ENCODE results near the gene DGKQ.

DNA sequence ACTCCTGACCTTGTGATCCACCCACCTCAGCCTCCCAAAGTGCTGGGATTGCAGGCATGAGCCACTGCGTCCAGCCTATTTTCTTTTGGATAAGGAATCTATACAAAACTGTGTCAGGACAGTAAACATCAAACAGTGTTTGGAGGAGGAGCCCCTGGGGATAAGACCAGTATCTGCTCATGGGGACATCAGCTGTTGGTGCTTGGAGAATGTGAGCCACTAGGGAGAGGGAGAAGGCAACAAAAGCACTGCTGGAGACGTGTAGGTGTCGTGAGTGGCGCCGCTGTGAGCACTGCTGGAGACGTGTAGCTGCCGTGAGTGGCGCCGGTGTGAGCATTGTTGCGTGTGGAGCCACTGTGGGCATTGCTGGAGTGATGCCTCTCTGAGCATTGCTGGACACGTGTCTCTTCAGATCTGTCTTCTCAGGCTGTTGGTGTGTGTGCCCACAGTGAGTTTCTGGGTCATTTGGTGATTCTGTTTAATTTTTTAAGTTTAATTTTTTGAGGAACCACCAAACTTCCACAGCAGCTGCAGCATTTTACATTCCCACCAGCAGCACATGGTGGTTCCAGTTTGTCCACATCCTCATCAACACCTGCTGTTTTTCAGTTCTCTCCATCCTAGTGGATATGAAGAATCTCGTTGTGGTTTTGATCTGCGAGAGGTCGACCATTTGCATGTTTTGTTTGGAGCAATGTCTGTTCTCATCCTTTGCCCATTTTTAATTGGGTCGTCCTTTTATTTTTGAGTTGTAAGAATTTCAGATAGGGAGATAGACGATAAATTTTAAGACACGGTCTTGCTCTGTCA is 19.0 kb downstream of the DGKQ start:
- TF ChIP-seq, protein P1, sequence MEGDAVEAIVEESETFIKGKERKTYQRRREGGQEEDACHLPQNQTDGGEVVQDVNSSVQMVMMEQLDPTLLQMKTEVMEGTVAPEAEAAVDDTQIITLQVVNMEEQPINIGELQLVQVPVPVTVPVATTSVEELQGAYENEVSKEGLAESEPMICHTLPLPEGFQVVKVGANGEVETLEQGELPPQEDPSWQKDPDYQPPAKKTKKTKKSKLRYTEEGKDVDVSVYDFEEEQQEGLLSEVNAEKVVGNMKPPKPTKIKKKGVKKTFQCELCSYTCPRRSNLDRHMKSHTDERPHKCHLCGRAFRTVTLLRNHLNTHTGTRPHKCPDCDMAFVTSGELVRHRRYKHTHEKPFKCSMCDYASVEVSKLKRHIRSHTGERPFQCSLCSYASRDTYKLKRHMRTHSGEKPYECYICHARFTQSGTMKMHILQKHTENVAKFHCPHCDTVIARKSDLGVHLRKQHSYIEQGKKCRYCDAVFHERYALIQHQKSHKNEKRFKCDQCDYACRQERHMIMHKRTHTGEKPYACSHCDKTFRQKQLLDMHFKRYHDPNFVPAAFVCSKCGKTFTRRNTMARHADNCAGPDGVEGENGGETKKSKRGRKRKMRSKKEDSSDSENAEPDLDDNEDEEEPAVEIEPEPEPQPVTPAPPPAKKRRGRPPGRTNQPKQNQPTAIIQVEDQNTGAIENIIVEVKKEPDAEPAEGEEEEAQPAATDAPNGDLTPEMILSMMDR (IDR thresholded peaks at IDR 0.05; ENCODE audit: extremely low read depth in 1 of 2, insufficient read depth in 1 of 2, low read depth in 1 of 2, low read length in 2 of 2), result no peak
- TF ChIP-seq POLR2AphosphoS5 (IDR thresholded peaks at IDR 0.05; ENCODE audit: insufficient read depth, low read depth, low read length), result no peak
- TF ChIP-seq EZH2 (IDR thresholded peaks at IDR 0.05; ENCODE audit: borderline replicate concordance, low read depth, low read length, severe bottlenecking), result no peak
- no peak for TF ChIP-seq POLR2A (IDR thresholded peaks at IDR 0.05; ENCODE audit: low read depth, low read length)
- no peak for TF ChIP-seq JUN (IDR thresholded peaks at IDR 0.05; ENCODE audit: borderline replicate concordance, insufficient read depth, insufficient read length, low read depth)
- TF ChIP-seq MYC (IDR thresholded peaks at IDR 0.05; ENCODE audit: low read depth, low read length), result no peak
- TF ChIP-seq, protein P2, sequence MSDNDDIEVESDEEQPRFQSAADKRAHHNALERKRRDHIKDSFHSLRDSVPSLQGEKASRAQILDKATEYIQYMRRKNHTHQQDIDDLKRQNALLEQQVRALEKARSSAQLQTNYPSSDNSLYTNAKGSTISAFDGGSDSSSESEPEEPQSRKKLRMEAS (IDR thresholded peaks at IDR 0.05; ENCODE audit: insufficient read depth, insufficient read length), result no peak

Measured in endothelial cell of umbilical vein (primary cell).